H1 (cell line): ENCODE data around the gene TAS2R30.
"Not testable (repeated sequence)": the region's sequence is repeated elsewhere in the genome, so short reads cannot be mapped to it uniquely, and the experiment has no call there.

Experiments
- ATF2 ChIP-seq: IDR thresholded peaks from 2 replicates; pipeline ENCODE4 v1.6.1; 2012; ENCODE audit warnings: low read length, inconsistent platforms
- CEBPB ChIP-seq: IDR thresholded peaks from 2 replicates; pipeline ENCODE4 v1.6.1; 2012; ENCODE audit warnings: low read depth, low read length
- CHD1 ChIP-seq: IDR thresholded peaks from 2 replicates; pipeline ENCODE4 v1.6.1; 2012; ENCODE audit warnings: low read depth, low read length, improper control_type of control experiment
- CTCF ChIP-seq, 3 experiments: IDR thresholded peaks; 1 replicate in 2 of 3; 2 replicates in 1 of 3; pipeline versions ENCODE4 v1.5.1 to v1.6.1; 2011; ENCODE audit warnings: low read length in 3 of 3, mild to moderate bottlenecking in 3 of 3, inconsistent platforms in 2 of 3, low read depth in 1 of 3, moderate library complexity in 1 of 3; ENCODE audit not compliant: insufficient read depth in 1 of 3; ENCODE audit errors: control extremely low read depth in 1 of 3
- HDAC6 ChIP-seq: IDR thresholded peaks from one replicate; pipeline ENCODE4 v1.7.1; 2012; ENCODE audit warnings: low read depth, mild to moderate bottlenecking, inconsistent platforms, low read length, moderate library complexity
- KDM5A ChIP-seq: fragments of 200-600 bp; IDR thresholded peaks from 2 replicates; pipeline ENCODE4 v1.7.1; 2012; ENCODE audit warnings: mild to moderate bottlenecking, low read length, inconsistent platforms, mixed read lengths
- MAFK ChIP-seq: IDR thresholded peaks from 2 replicates; pipeline ENCODE4 v1.6.1; 2012; ENCODE audit warnings: low read depth, mild to moderate bottlenecking, improper control_type of control experiment, low read length
- POLR2AphosphoS5 ChIP-seq: IDR thresholded peaks from 2 replicates; pipeline ENCODE4 v1.6.1; 2011; ENCODE audit warnings: low read depth, low read length
- RAD21 ChIP-seq, 2 experiments: IDR thresholded peaks in 1 of 2; conservative IDR thresholded peaks in 1 of 2; 2 replicates each; pipeline ENCODE4 v1.6.1; 2011; ENCODE audit warnings: low read depth in 2 of 2, low read length in 2 of 2, improper control_type of control experiment in 1 of 2, inconsistent platforms in 1 of 2, mild to moderate bottlenecking in 1 of 2, moderate library complexity in 1 of 2
- SIN3A ChIP-seq, 2 experiments: IDR thresholded peaks in 1 of 2; conservative IDR thresholded peaks in 1 of 2; 2 replicates each; pipeline ENCODE4 v1.6.1; 2011 to 2012; ENCODE audit warnings: low read length in 2 of 2, improper control_type of control experiment in 1 of 2, low read depth in 1 of 2, mild to moderate bottlenecking in 1 of 2
- SIX5 ChIP-seq: IDR thresholded peaks from 2 replicates; pipeline ENCODE4 v1.6.1; 2011; ENCODE audit warnings: mild to moderate bottlenecking, low read depth, low read length
- TAF1 ChIP-seq: IDR thresholded peaks from 2 replicates; pipeline ENCODE4 v1.6.1; 2011; ENCODE audit warnings: mild to moderate bottlenecking, low read depth, low read length
- TF ChIP-seq, protein P1 (sequence below): IDR thresholded peaks from 2 replicates; pipeline ENCODE4 v1.6.1; 2012; ENCODE audit warnings: inconsistent platforms

- TF ChIP-seq CTCF (IDR thresholded peaks at IDR 0.05; ENCODE audit: control extremely low read depth in 1 of 3, insufficient read depth in 1 of 3, low read depth in 1 of 3, low read length in 3 of 3); ATF2; SIX5; RAD21 (IDR thresholded peaks at IDR 0.05 in 1 of 2, conservative IDR thresholded peaks at IDR 0.05 in 1 of 2; ENCODE audit: low read depth in 2 of 2, low read length in 2 of 2); POLR2AphosphoS5; KDM5A; CHD1; CEBPB; TAF1; MAFK; SIN3A (conservative IDR thresholded peaks at IDR 0.05 in 1 of 2, IDR thresholded peaks at IDR 0.05 in 1 of 2; ENCODE audit: low read depth in 1 of 2, low read length in 2 of 2); HDAC6: not testable (repeated sequence)
- TF ChIP-seq, protein P1, sequence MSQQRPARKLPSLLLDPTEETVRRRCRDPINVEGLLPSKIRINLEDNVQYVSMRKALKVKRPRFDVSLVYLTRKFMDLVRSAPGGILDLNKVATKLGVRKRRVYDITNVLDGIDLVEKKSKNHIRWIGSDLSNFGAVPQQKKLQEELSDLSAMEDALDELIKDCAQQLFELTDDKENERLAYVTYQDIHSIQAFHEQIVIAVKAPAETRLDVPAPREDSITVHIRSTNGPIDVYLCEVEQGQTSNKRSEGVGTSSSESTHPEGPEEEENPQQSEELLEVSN = not testable (repeated sequence)
Observed at GRCh38 chr12:11114130-11114529, 20.3 kb downstream of the TAS2R30 start.
